Endodermal cell (in vitro differentiated cells): ENCODE data around the gene CPNE5. TPM values are rescaled to one million over a fixed set of nuclear protein-coding genes. Genes with fewer than 3 reads are reported as not detected.

Source experiments
- DNase-seq: peaks from one replicate; pipeline ENCODE4 v3.0.0-alpha.2; 2017
- H3K27ac ChIP-seq: 2 replicates; pipeline ENCODE4 v1.5.1; 2013; ENCODE audit warnings: mild to moderate bottlenecking, low read depth, low read length, moderate library complexity
- H3K27me3 ChIP-seq: 2 replicates; pipeline ENCODE4 v1.6.1; 2013; ENCODE audit warnings: mild to moderate bottlenecking, low read length, moderate library complexity; ENCODE audit not compliant: insufficient read depth, control insufficient read depth, poor library complexity, severe bottlenecking
- H3K36me3 ChIP-seq: 2 replicates; pipeline ENCODE4 v1.7.0; 2013; ENCODE audit warnings: mild to moderate bottlenecking, low read length, moderate library complexity; ENCODE audit not compliant: control insufficient read depth, insufficient read depth
- H3K4me1 ChIP-seq: one replicate; pipeline ENCODE4 v1.7.0; 2013; ENCODE audit warnings: low read length; ENCODE audit not compliant: control insufficient read depth, insufficient read depth
- H3K4me3 ChIP-seq: 2 replicates; pipeline ENCODE4 v1.5.1; 2013; ENCODE audit warnings: mild to moderate bottlenecking, low read length, moderate library complexity
- H3K9ac ChIP-seq: 2 replicates; pipeline ENCODE4 v1.6.1; 2013; ENCODE audit warnings: mild to moderate bottlenecking, low read length, moderate library complexity; ENCODE audit not compliant: poor library complexity, severe bottlenecking; ENCODE audit errors: extremely low read depth
- H3K9me3 ChIP-seq: 2 replicates; pipeline ENCODE4 v1.6.1; 2013; ENCODE audit warnings: mild to moderate bottlenecking, low read length, moderate library complexity; ENCODE audit not compliant: control insufficient read depth
- H3K27ac Mint-ChIP-seq: 2 replicates; pipeline ENCODE4 v1.8.0; 2020; ENCODE audit warnings: mixed read lengths
- H3K27me3 Mint-ChIP-seq: 2 replicates; pipeline ENCODE4 v1.8.0; 2021; ENCODE audit warnings: mild to moderate bottlenecking, mixed read lengths; ENCODE audit not compliant: insufficient read depth
- H3K36me3 Mint-ChIP-seq: 2 replicates; pipeline ENCODE4 v1.8.0; 2020; ENCODE audit warnings: low read depth, mixed read lengths
- H3K4me1 Mint-ChIP-seq: 2 replicates; pipeline ENCODE4 v1.8.0; 2020; ENCODE audit warnings: mixed read lengths
- H3K4me3 Mint-ChIP-seq: 2 replicates; pipeline ENCODE4 v1.8.0; 2020; ENCODE audit warnings: mild to moderate bottlenecking, moderate library complexity, mixed read lengths
- H3K9me3 Mint-ChIP-seq: 2 replicates; pipeline ENCODE4 v1.8.0; 2020; ENCODE audit warnings: mild to moderate bottlenecking, mixed read lengths
- CTCF ChIP-seq: fragments of 200-600 bp; sonication (generic); conservative IDR thresholded peaks from 2 replicates; pipeline ENCODE4 v1.5.0; 2021; ENCODE audit warnings: antibody characterized with exemption, mild to moderate bottlenecking
- WGBS, 2 experiments: methylation state at CpG; one replicate each; pipeline versions ENCODE4 v1.1.5 to v1.1.7; 2013; ENCODE audit warnings: missing lambda C conversion rate in 2 of 2, mixed read lengths in 1 of 2; ENCODE audit not compliant: insufficient coverage in 1 of 2, insufficient read length in 1 of 2; 5-methylcytosine and 5-hydroxymethylcytosine counted together
- total RNA-seq, 2 donors: library from RNA; stranded (reverse); fragmentation: NEBNext Ultra II Directional in 1 of 2; extraction: Animal tissue kit (Norgen Biotek cat#: 25700) in 1 of 2; gene quantifications; 2 replicates in 1 of 2; 3 replicates in 1 of 2; pipeline ENCODE4 v1.2.1, GENCODE V29; 2021

CPNE5 gene
- total RNA-seq, 2 donors from 2014 or later: 0.26 to 0.42 TPM

GRCh38 chr6:36695414-36695813 is 143.8 kb downstream of the CPNE5 start:
- Histone ChIP-seq H3K27me3 (no peaks in the 10 kb centered on the region), H3K36me3 (no peaks in the 10 kb centered on the region), H3K4me3 (no peak overlapping the region), H3K9ac (no peak overlapping the region), H3K4me1 (no peaks in the 10 kb centered on the region), H3K9me3 (no peaks in the 10 kb centered on the region), H3K27ac (no peak overlapping the region)
- Mint-ChIP-seq H3K4me3 (no peak overlapping the region), H3K27me3 (peaks cover 8% of the 10 kb centered on the region), H3K27ac (no peak overlapping the region), H3K9me3 (no peaks in the 10 kb centered on the region), H3K36me3 (no peaks in the 10 kb centered on the region), H3K4me1 (no peaks in the 10 kb centered on the region)
- no peak for DNase-seq
- no peak for TF ChIP-seq CTCF
- WGBS, 2 experiments: 88 to 94% methylated on average over 2 of the region's 2 CpGs

- no peak overlapping the region for H3K4me3 Mint-ChIP-seq
- DNase-seq: peak; percentile 22
- Histone ChIP-seq H3K9me3 (no peaks in the 10 kb centered on the region), H3K9ac (no peak overlapping the region), H3K27ac (no peak overlapping the region), H3K27me3 (no peaks in the 10 kb centered on the region), H3K36me3 (no peaks in the 10 kb centered on the region), H3K4me3 (no peak overlapping the region), H3K4me1 (no peaks in the 10 kb centered on the region)
- no peak overlapping the region for H3K27ac Mint-ChIP-seq
- no peaks in the 10 kb centered on the region for H3K9me3 Mint-ChIP-seq
- no peak for TF ChIP-seq CTCF
- H3K4me1 Mint-ChIP-seq: no peaks in the 10 kb centered on the region
- peaks cover 8% of the 10 kb centered on the region for H3K27me3 Mint-ChIP-seq
- no peaks in the 10 kb centered on the region for H3K36me3 Mint-ChIP-seq
- 81 to 96% methylated on average over 6 of the region's 6 CpGs for WGBS, 2 experiments
Observed at GRCh38 chr6:36694616-36695015, 144.6 kb downstream of the CPNE5 start.

- Histone ChIP-seq H3K9me3 (no peaks in the 10 kb centered on the region), H3K27me3 (no peaks in the 10 kb centered on the region), H3K4me1 (no peaks in the 10 kb centered on the region), H3K27ac (no peak overlapping the region), H3K9ac (no peak overlapping the region), H3K4me3 (no peak overlapping the region), H3K36me3 (no peaks in the 10 kb centered on the region)
- no peaks in the 10 kb centered on the region for H3K9me3 Mint-ChIP-seq
- no peaks in the 10 kb centered on the region for H3K36me3 Mint-ChIP-seq
- H3K4me1 Mint-ChIP-seq: no peaks in the 10 kb centered on the region
- H3K27me3 Mint-ChIP-seq: no peaks in the 10 kb centered on the region
- WGBS, 2 experiments: 91 to 94% methylated on average over 22 to 27 of the region's 27 CpGs
- H3K27ac Mint-ChIP-seq: no peak overlapping the region
- H3K4me3 Mint-ChIP-seq: no peak overlapping the region
- peak; percentile 36 for DNase-seq
- no peak for TF ChIP-seq CTCF
Observed at GRCh38 chr6:36692861-36693702, 146.2 kb downstream of the CPNE5 start.
